ENCODE data around the gene KIR2DL1. TPM values are rescaled to one million over a fixed set of nuclear protein-coding genes. Genes with fewer than 3 reads are reported as not detected.

Gene KIR2DL1
- total and polyA plus RNA-seq, 10 of the 15 experiments (the other 5 are each of a cell fraction or from before 2014, with no cell fraction given), result 0.35 TPM; not detected in 9

DNA sequence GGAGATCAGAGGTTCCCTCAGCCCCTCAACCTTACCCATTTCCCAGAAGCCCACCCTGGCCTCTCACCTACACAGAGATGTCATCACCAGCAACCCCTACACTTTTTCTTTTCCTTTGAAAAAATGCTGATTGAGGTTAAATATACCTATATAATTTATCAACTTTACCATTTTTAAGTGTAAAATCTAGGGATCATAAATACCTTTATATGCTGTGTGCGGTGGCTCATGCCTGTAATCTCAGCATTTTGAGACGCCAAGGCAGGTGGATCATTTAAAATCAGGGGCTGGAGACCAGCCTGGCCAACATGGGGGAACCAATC is 36.9 kb downstream of the KIR2DL1 start:
- H3K27ac ChIP-seq (ENCODE audit: control insufficient read depth, insufficient read depth), result no peak overlapping the region
- in situ Hi-C loops (cut with MboI) (no loop called here), intact Hi-C loops (cut with micrococcal nuclease; ENCODE audit: unreplicated experiment) (no loop called here)
- no peaks in the 10 kb centered on the region for H4K20me1 ChIP-seq (ENCODE audit: control insufficient read depth, insufficient read depth)
- no peaks in the 10 kb centered on the region for H3K79me2 ChIP-seq (ENCODE audit: control insufficient read depth, insufficient read depth, low read length)
- no peaks in the 10 kb centered on the region for H3K27me3 ChIP-seq (replicated peaks in 1 of 2; ENCODE audit: control insufficient read depth in 2 of 2, insufficient read depth in 2 of 2, low read length in 1 of 2)
- no peaks in the 10 kb centered on the region for H3K9me3 ChIP-seq (replicated peaks; ENCODE audit: control insufficient read depth, insufficient read depth, low read length)
- H2AFZ ChIP-seq (ENCODE audit: control insufficient read depth, low read depth, low read length), result no peak overlapping the region
- H3K4me2 ChIP-seq (ENCODE audit: control insufficient read depth, insufficient read depth), result no peak overlapping the region
- H3K9ac ChIP-seq (ENCODE audit: control insufficient read depth, insufficient read depth, low read length), result no peak overlapping the region
- DNase-seq (ENCODE audit: low read depth, low spot score) (no peak), FAIRE-seq (no peak), ATAC-seq (no peak)
- no TSS peak for BruUV-seq (replicated peaks)
- no peaks in the 10 kb centered on the region for H3K36me3 ChIP-seq (ENCODE audit: control insufficient read depth in 2 of 2, insufficient read depth in 2 of 2, low read length in 1 of 2)
- H3K4me1 ChIP-seq (ENCODE audit: control insufficient read depth, insufficient read depth, low read length), result no peaks in the 10 kb centered on the region
- CTCF ChIA-PET, result no interaction called here
- SMC1A ChIA-PET (ENCODE audit: uncharacterized antibody, unreplicated experiment), result no interaction called here
- H3K4me3 ChIP-seq, result no peak overlapping the region
- 21% methylated on average over 2 of the region's 2 CpGs for WGBS (ENCODE audit: insufficient coverage, insufficient replicate concordance, low lambda C conversion rate, missing lambda C conversion rate)
- RAD21 ChIA-PET (ENCODE audit: unreplicated experiment), result no interaction called here
- TF ChIP-seq, protein P1, sequence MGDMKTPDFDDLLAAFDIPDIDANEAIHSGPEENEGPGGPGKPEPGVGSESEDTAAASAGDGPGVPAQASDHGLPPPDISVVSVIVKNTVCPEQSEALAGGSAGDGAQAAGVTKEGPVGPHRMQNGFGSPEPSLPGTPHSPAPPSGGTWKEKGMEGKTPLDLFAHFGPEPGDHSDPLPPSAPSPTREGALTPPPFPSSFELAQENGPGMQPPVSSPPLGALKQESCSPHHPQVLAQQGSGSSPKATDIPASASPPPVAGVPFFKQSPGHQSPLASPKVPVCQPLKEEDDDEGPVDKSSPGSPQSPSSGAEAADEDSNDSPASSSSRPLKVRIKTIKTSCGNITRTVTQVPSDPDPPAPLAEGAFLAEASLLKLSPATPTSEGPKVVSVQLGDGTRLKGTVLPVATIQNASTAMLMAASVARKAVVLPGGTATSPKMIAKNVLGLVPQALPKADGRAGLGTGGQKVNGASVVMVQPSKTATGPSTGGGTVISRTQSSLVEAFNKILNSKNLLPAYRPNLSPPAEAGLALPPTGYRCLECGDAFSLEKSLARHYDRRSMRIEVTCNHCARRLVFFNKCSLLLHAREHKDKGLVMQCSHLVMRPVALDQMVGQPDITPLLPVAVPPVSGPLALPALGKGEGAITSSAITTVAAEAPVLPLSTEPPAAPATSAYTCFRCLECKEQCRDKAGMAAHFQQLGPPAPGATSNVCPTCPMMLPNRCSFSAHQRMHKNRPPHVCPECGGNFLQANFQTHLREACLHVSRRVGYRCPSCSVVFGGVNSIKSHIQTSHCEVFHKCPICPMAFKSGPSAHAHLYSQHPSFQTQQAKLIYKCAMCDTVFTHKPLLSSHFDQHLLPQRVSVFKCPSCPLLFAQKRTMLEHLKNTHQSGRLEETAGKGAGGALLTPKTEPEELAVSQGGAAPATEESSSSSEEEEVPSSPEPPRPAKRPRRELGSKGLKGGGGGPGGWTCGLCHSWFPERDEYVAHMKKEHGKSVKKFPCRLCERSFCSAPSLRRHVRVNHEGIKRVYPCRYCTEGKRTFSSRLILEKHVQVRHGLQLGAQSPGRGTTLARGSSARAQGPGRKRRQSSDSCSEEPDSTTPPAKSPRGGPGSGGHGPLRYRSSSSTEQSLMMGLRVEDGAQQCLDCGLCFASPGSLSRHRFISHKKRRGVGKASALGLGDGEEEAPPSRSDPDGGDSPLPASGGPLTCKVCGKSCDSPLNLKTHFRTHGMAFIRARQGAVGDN (IDR thresholded peaks at IDR 0.05), result no peak
- TF ChIP-seq ZNF622 (IDR thresholded peaks at IDR 0.05) (no peak), GATAD2B (conservative IDR thresholded peaks at IDR 0.05; ENCODE audit: low read depth) (no peak), PML (IDR thresholded peaks at IDR 0.05; ENCODE audit: low read length) (no peak), WRNIP1 (IDR thresholded peaks at IDR 0.05; ENCODE audit: borderline replicate concordance, low read depth, low read length) (no peak), YBX1 (IDR thresholded peaks at IDR 0.05) (no peak), ZZZ3 (IDR thresholded peaks at IDR 0.05; ENCODE audit: control insufficient read depth, insufficient read length, low read depth) (no peak), MTA2 (IDR thresholded peaks at IDR 0.05; ENCODE audit: low read depth) (no peak), STAT1 (conservative IDR thresholded peaks at IDR 0.05) (no peak), HDGF (IDR thresholded peaks at IDR 0.05) (no peak), ZNF274 (IDR thresholded peaks at IDR 0.05; ENCODE audit: insufficient read depth, insufficient read length) (no peak), MXI1 (IDR thresholded peaks at IDR 0.05; ENCODE audit: low read depth, low read length) (no peak)
- TF ChIP-seq, protein P2, sequence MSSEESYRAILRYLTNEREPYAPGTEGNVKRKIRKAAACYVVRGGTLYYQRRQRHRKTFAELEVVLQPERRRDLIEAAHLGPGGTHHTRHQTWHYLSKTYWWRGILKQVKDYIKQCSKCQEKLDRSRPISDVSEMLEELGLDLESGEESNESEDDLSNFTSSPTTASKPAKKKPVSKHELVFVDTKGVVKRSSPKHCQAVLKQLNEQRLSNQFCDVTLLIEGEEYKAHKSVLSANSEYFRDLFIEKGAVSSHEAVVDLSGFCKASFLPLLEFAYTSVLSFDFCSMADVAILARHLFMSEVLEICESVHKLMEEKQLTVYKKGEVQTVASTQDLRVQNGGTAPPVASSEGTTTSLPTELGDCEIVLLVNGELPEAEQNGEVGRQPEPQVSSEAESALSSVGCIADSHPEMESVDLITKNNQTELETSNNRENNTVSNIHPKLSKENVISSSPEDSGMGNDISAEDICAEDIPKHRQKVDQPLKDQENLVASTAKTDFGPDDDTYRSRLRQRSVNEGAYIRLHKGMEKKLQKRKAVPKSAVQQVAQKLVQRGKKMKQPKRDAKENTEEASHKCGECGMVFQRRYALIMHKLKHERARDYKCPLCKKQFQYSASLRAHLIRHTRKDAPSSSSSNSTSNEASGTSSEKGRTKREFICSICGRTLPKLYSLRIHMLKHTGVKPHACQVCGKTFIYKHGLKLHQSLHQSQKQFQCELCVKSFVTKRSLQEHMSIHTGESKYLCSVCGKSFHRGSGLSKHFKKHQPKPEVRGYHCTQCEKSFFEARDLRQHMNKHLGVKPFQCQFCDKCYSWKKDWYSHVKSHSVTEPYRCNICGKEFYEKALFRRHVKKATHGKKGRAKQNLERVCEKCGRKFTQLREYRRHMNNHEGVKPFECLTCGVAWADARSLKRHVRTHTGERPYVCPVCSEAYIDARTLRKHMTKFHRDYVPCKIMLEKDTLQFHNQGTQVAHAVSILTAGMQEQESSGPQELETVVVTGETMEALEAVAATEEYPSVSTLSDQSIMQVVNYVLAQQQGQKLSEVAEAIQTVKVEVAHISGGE (CRISPR knock-in tag; IDR thresholded peaks at IDR 0.05), result no peak
- TF ChIP-seq, protein P3, sequence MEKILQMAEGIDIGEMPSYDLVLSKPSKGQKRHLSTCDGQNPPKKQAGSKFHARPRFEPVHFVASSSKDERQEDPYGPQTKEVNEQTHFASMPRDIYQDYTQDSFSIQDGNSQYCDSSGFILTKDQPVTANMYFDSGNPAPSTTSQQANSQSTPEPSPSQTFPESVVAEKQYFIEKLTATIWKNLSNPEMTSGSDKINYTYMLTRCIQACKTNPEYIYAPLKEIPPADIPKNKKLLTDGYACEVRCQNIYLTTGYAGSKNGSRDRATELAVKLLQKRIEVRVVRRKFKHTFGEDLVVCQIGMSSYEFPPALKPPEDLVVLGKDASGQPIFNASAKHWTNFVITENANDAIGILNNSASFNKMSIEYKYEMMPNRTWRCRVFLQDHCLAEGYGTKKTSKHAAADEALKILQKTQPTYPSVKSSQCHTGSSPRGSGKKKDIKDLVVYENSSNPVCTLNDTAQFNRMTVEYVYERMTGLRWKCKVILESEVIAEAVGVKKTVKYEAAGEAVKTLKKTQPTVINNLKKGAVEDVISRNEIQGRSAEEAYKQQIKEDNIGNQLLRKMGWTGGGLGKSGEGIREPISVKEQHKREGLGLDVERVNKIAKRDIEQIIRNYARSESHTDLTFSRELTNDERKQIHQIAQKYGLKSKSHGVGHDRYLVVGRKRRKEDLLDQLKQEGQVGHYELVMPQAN (conservative IDR thresholded peaks at IDR 0.05), result no peak
- POLR2A ChIA-PET, result no interaction called here
